Fibroblast of villous mesenchyme (primary cell): ENCODE results near the gene SLC17A7. TPM values are rescaled to one million over a fixed set of nuclear protein-coding genes. Genes with fewer than 3 reads are reported as not detected.

Experiments
- DNase-seq: peaks from one replicate; pipeline ENCODE4 v3.0.0-alpha.2; 2010; ENCODE audit warnings: low read depth
- H3K4me3 ChIP-seq: 2 replicates; pipeline ENCODE4 v1.5.1; 2011; ENCODE audit warnings: low read depth, mild to moderate bottlenecking, low read length
- CTCF ChIP-seq: IDR thresholded peaks from 2 replicates; pipeline ENCODE4 v1.5.1; 2012; ENCODE audit warnings: low read depth, mild to moderate bottlenecking, low read length; ENCODE audit not compliant: insufficient read depth
- total RNA-seq: library from RNA; depleted of rRNA; stranded (reverse); fragments of >200 nt; gene quantifications from 2 replicates; pipeline ENCODE4 v1.2.3, GENCODE V29; 2012

Gene SLC17A7
- total RNA-seq, 1 donor, result not detected

GRCh38 chr19:49432141-49433073 is 8.9 kb downstream of the SLC17A7 start:
- no peak for TF ChIP-seq CTCF
- DNase-seq, result no peak
- H3K4me3 ChIP-seq, result no peak overlapping the region

GRCh38 chr19:49431330-49431749 is 10.0 kb downstream of the SLC17A7 start:
- TF ChIP-seq CTCF, result no peak
- DNase-seq, result no peak
- no peak overlapping the region for H3K4me3 ChIP-seq

GRCh38 chr19:49430678-49431329 is 10.5 kb downstream of the SLC17A7 start:
- no peak overlapping the region for H3K4me3 ChIP-seq
- peak; percentile 31 for TF ChIP-seq CTCF
- no peak for DNase-seq

DNA sequence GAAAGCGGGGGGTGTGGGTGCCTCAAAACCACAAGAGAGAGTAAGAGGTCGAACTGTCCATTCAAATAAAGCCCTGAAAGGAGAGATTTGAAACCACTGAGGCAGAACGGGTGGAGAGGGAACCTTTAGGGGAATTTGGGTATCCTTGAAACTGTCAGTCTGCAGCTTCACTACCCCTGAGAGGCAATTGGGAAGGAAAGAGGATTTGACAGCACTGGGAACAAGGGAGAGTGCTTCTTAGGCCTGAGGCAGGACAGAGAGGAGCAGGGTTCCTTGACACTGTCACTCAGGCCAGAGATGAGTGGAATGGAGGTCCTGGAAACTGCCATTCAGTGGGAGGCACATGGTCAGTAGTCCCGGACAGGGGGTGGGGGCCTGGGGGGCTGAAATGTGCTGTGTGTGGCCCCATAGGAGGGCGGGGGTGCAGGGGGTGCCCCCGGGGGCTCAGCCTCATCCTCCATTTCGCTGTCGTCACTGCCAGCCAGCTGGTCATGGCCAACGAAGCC is 11.1 kb downstream of the SLC17A7 start:
- DNase-seq, result no peak
- TF ChIP-seq CTCF, result no peak
- no peak overlapping the region for H3K4me3 ChIP-seq

DNA sequence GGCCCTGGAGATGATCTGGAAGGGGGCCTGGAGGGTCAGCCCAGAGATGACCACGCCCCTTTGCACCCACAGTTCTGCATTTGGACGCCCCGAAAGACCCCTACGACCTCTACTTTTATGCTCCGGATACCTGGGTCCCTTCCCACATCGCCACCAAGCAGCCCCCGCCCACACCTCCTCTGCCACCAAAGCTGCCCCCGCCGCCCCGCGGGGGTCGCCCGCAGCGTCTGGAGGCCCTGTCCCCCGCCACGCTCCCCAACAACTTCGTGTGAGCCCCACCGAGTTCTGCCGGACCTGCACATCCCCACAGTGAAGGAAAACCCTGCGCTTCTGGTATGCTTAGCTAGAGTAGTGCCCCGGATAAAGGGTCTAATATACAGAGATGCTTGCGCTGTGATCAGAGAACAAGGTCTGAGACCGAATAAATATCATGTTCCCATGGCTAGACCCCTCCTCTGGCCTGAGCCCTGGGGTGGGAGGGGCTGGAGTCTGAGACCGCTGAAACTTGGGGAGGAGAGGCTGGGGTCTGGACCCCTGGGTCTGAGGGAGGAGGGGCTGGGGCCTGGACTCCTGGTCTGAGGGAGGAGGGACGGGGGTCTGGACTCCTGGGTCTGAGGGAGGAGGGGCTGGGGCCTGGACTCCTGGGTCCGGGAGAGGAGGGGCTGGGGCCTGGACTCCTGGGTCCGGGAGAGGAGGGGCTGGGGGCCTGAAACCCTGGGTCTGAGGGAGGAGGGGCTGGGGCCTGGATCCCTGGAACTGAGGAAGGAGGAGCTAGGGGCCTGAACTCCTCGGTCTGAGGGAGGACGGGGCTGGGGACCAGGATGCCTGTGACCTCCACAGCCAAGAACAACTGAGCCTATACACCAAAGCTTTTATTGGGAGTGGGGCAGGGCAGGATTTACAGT is 12.5 kb downstream of the SLC17A7 start:
- DNase-seq, result no peak
- H3K4me3 ChIP-seq, result no peak overlapping the region
- TF ChIP-seq CTCF, result no peak

DNA sequence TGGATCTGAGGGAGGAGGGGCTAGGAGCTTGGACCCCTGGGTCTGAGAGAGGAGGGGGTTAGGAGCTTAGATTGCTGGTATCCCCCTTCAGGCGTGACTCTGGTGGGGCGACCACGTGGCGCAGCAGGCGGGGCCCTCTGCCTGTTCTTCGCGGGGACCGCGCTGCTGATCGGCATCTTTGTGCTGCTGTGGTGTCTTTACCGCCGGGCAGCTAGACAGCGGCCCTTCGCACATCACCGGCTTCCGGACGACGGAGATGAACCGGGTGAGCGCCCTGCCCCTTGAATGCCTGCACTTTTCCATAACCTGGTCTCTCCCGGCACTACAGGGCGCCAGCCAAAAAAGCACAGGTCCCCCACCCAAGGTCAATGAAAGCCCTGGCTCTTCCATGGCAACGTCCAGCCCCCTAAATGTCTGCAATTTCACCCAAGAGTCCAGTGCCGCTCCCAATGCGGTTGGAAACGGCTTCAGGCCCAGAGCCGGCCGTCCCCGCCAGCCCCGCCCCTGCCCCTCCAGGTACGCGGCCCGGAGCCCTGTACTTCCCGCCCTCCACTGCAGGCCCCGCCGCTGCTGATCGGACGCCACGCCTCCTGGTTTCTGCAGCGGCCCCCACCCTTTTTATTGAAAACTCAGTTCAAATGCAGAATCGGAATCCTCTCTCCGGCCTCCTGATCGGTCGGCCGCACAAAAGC is 13.3 kb downstream of the SLC17A7 start:
- DNase-seq, result no peak
- no peak overlapping the region for H3K4me3 ChIP-seq
- TF ChIP-seq CTCF, result no peak
